Measurements from ENCODE around the gene OR2H2.

The OR2H2 gene

DNA sequence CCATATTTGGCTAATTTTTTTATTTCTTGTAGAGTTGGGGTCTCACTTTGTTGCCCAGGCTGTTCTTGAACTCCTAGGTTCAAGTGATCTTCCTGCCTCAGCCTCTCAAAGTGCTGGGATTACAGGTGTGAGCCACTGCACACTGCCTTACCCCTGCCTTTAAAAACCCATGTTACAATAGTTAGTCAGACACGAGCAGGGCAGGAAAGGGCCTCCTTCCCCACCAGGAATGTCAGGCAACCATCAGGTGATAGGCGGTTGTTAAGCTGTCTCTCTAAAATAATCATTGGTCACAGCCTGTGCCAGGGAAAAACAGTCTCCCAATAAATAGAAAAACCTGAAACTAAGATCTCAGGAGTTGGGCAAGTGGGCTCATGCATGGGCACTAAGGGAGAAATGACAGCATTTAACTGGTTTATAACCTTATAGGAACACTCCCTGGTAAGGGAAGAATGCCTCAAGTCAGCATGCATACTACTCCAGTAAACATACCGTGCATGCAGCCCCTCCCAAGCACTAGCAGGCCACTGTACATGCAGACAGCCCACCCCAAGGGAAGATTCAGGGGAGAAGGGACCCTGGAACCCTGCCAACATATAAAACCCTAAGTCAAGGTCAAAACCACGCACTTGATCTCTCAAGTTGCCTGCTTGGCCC, 8.4 kb downstream of the OR2H2 start:
- no peak for DNase-seq

GRCh38 chr6:29596381-29596900, 11.5 kb downstream of the OR2H2 start:
- DNase-seq = no peak

- no peak for DNase-seq
Observed at GRCh38 chr6:29597184-29597583, 12.3 kb downstream of the OR2H2 start.

- DNase-seq = no peak
Observed at GRCh38 chr6:29598172-29598747, 13.3 kb downstream of the OR2H2 start.

- DNase-seq = no peak
Observed at GRCh38 chr6:29602564-29603361, 17.8 kb downstream of the OR2H2 start.

DNA sequence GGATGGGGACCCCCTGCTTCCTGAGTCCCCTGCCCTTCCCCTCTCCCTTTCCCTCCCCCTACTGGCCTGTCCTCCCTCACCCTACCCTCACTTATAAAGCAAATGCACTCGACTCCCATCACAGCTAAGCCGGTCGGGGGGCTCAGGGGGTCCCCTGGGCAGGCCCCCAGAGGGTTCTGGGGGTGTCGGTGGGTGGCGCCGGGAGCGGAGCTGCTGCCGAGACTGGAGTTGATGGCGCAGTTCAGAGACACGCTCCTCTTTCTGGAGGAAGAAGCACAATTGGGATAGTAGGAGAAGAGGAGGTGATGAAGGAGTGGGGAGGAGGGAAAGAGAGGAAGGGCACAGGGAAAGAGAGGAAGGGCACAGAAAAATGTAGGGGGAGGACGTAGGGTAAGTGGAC, 18.5 kb downstream of the OR2H2 start:
- DNase-seq = no peak

DNA sequence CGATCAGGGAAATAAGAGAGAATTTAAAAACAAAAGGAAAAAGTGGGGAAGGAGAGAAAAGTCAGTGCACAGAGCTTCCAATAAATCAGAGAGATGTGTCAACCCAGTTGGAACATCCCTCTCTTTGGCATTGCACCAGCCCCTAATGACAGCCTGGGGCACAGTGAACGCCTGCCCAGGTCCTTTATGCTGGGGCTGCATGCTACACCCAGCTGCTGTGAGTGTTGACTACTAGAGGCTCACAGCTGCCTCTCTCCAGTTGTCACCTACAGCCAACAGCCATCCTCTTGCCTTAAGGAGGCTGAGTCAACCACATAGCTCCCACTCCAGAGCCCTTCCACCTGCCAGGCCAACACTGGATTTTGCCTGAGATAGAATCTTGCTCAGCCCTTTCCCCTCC, 19.0 kb downstream of the OR2H2 start:
- DNase-seq = no peak

DNA sequence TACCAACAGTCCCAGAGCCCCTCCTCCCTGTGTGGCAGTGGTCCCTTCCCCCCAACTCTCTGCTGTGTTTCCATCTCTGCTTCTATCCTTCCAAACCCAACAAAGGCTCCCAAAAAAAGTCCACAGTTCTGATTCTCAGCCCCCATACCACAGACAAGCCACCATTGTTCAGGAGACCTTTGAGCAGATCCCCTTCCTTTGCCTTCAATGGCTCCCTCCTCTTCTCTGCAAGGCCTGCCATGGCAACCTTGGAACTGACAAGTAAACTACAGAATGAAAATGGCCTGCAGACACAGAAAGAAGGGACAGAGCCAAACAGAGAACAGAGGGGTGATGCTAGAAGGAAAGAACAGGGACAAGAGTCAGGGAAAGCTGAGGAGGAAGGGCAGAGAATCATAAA, 23.2 kb downstream of the OR2H2 start:
- DNase-seq = no peak

- no peak for DNase-seq
Observed at GRCh38 chr6:29610540-29610939, 25.6 kb downstream of the OR2H2 start.

- no peak for DNase-seq
Observed at GRCh38 chr6:29611426-29611825, 26.5 kb downstream of the OR2H2 start.

- no peak for DNase-seq
Observed at GRCh38 chr6:29617782-29618554, 33.0 kb downstream of the OR2H2 start.

DNA sequence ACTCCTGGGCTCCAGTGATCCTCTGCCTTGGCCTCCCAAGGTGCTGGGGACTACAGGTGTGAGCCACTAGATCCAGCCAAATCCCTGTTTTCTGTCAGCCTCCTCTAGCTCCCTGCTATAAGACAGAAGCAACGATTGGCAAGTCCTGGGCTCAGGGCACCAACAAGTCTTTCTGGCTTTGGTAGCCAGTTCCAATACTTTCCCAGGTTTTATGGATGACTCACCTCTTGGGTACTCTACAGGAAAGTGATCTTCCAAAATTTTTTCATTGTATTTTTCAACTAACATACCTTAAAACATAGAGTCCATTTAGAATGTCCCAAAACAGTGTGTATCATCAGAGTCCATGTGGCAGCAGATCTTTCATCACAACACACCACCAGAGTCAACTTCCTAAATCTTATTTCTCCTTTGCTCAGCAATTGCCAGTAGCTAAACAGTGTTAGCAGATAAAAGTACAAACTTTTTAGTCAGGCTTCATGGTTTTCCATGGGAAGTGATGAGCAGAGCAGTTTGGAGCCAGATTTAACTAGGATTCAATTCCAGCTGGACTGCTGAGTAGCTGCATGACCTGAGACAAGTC, 34.7 kb downstream of the OR2H2 start:
- no peak for DNase-seq

GRCh38 chr6:29620630-29621029, 35.7 kb downstream of the OR2H2 start:
- no peak for DNase-seq

- DNase-seq = no peak
Observed at GRCh38 chr6:29624520-29624961, 39.6 kb downstream of the OR2H2 start.

DNA sequence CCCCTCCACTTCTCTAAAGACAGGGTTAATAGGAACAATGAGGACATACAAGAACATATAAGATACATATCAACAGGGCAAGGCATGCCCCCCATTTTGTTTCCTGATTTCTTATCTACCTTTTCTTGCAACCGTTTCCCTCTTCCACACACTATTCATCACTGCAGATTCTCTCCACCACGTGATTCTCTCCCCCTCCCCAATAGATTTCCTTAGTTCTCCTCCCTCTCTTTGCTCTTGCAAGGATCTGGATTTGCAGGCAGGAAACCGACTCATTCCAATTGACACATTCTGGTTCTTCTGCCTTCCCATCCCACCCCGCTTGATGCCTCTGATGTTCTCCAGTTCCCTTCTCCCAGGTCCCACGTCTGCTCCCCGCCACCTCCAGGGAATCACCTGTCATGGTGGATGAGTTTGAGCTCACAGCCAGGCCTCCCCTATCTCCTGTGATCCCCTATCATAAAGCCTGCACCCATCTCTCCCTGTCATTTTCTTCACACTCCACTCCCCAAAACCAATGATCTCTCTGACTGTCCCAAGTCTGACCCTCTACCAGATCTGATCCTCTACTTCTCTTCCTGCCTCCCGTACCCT, 40.5 kb downstream of the OR2H2 start:
- DNase-seq = no peak

GRCh38 chr6:29626948-29627754, 42.2 kb downstream of the OR2H2 start:
- DNase-seq = no peak

DNA sequence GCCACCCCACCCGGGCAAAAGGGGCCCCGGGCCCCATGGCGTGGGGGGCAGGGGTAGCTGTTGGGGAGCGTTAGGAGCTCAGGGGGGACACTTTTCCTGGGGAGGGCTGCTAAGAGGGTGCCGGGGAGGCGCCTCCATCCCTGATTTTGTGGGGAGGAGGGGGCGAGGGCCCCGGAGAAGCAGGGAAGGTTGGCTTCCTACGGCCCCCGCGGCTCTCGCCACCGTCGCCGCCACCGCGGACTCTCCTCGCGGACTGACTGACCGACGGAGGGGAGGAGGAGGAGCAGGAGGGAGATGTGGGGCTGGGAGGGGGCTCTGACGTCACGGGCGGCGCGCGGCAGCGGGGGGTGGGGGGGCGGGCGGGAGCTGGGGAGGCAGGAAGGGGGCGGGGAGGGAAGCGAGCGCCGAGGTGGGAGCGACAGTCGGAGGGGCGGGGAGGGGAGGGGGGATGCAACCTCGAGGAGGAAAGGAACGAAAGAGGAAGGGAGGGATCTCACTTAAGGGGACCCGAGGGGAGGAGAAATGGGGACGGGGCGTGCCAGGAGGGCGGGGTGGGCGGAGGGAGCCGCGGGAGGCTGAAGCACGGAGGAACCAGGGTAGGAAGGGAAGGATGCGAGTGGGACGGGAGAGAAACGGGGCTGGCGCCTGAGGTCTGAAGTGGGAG, 43.0 kb downstream of the OR2H2 start:
- DNase-seq = peak; percentile 58

GRCh38 chr6:29628419-29629281, 43.7 kb downstream of the OR2H2 start:
- peak; percentile 91 for DNase-seq

- DNase-seq = no peak
Observed at GRCh38 chr6:29629571-29629970, 44.6 kb downstream of the OR2H2 start.

DNA sequence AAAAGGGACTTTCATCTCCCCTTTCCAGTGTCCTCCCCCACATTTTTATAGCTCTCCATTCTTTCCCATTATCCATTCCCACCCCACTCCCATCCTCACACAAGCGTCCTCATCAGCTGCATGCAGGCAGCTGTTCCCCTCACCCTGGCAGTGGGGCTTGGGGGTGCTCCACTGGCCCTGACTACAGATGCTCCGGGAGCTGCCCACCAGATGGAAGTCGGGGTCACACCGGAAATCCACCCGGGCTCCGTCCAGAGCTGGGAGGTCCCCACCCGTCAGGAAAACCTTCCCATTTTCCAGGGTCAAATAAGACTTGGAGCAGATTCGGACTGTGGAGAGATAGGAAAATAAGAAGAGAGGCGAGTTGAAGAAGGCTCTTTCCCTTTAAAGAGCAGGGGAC, 45.4 kb downstream of the OR2H2 start:
- no peak for DNase-seq

All from kidney glomerular epithelial cell (primary cell).